Muscle of leg (tissue), 11 donors: ENCODE measurements around the gene TCN2. TPM values are rescaled to one million over a fixed set of nuclear protein-coding genes. Genes with fewer than 3 reads are reported as not detected.
A peak's percentile ranks its signal among the peaks of the same experiment; 100 is the strongest.
"Not testable (repeated sequence)": the region's sequence is repeated elsewhere in the genome, so short reads cannot be mapped to it uniquely, and the experiment has no call there.

Experiments used
- DNase-seq: peaks from one replicate; pipeline ENCODE4 v3.0.0; 2013
- H3K27ac ChIP-seq: one replicate; pipeline ENCODE4 v1.5.1; 2013; ENCODE audit warnings: mild to moderate bottlenecking, low read length, control low read depth
- H3K27me3 ChIP-seq: one replicate; pipeline ENCODE4 v1.6.1; 2013; ENCODE audit warnings: low read length; ENCODE audit not compliant: control insufficient read depth, insufficient read depth
- H3K36me3 ChIP-seq: one replicate; pipeline ENCODE4 v1.6.1; 2013; ENCODE audit warnings: low read length; ENCODE audit not compliant: control insufficient read depth, insufficient read depth
- H3K4me1 ChIP-seq: one replicate; pipeline ENCODE4 v1.6.1; 2013; ENCODE audit warnings: low read length; ENCODE audit not compliant: control insufficient read depth, insufficient read depth
- H3K4me3 ChIP-seq: one replicate; pipeline ENCODE4 v1.5.1; 2013; ENCODE audit warnings: low read length, control low read depth
- H3K9me3 ChIP-seq: replicated peaks from 2 replicates; pipeline ENCODE4 v1.6.1; 2013; ENCODE audit warnings: low read depth, low read length; ENCODE audit not compliant: control insufficient read depth
- WGBS: methylation state at CpG from one replicate; pipeline ENCODE4 v1.1.5; 2013; ENCODE audit warnings: missing lambda C conversion rate; ENCODE audit not compliant: insufficient coverage; 5-methylcytosine and 5-hydroxymethylcytosine counted together
- polyA plus RNA-seq, 8 donors: library from polyadenylated mRNA; unstranded; fragments of 120-200 nt; gene quantifications; one replicate each; pipeline versions ENCODE4 v1.2.1 to v1.2.3, GENCODE V29; 2013; ENCODE audit warnings: inconsistent platforms in 1 of 8, low replicate concordance in 1 of 8; ENCODE audit not compliant: insufficient read length in 8 of 8, insufficient read depth in 1 of 8
- total RNA-seq: library from RNA; stranded (reverse); fragments of 120-200 nt; gene quantifications from one replicate; pipeline ENCODE4 v1.2.4, GENCODE V29; 2013

Gene TCN2
- total and polyA plus RNA-seq, 9 donors: 6.0 to 13.2 (median 9.8) TPM

GRCh38 chr22:30619909-30620308, 12.9 kb downstream of the TCN2 start:
- not testable (repeated sequence) for H3K27ac ChIP-seq, H3K9me3 ChIP-seq, H3K27me3 ChIP-seq, H3K4me1 ChIP-seq, H3K4me3 ChIP-seq, DNase-seq
- peaks cover 14% of the 10 kb centered on the region for H3K36me3 ChIP-seq
- no CpG with 5 or more reads among the region's 6 CpGs for WGBS

- Histone ChIP-seq H3K36me3 (no peaks in the 10 kb centered on the region), H3K27me3 (no peaks in the 10 kb centered on the region), H3K9me3 (no peaks in the 10 kb centered on the region), H3K4me3 (no peak overlapping the region), H3K27ac (no peak overlapping the region), H3K4me1 (no peaks in the 10 kb centered on the region)
- no peak for DNase-seq
- WGBS: 81% methylated on average over 5 of the region's 5 CpGs
Observed at GRCh38 chr22:30626413-30626812, 19.4 kb downstream of the TCN2 start.

GRCh38 chr22:30627471-30627870, 20.5 kb downstream of the TCN2 start:
- Histone ChIP-seq H3K9me3 (no peaks in the 10 kb centered on the region), H3K27ac (no peak overlapping the region), H3K36me3 (no peaks in the 10 kb centered on the region), H3K27me3 (no peaks in the 10 kb centered on the region), H3K4me1 (no peaks in the 10 kb centered on the region), H3K4me3 (no peak overlapping the region)
- no peak for DNase-seq
- WGBS: 98% methylated on average over 5 of the region's 5 CpGs

GRCh38 chr22:30628491-30628890, 21.5 kb downstream of the TCN2 start:
- H3K4me3 ChIP-seq: no peak overlapping the region
- H3K4me1 ChIP-seq: no peaks in the 10 kb centered on the region
- no peak for DNase-seq
- H3K9me3 ChIP-seq: no peaks in the 10 kb centered on the region
- no peak overlapping the region for H3K27ac ChIP-seq
- no peaks in the 10 kb centered on the region for H3K36me3 ChIP-seq
- WGBS: 33% methylated on average over 1 of the region's 4 CpGs
- no peaks in the 10 kb centered on the region for H3K27me3 ChIP-seq

GRCh38 chr22:30631469-30631868, 24.5 kb downstream of the TCN2 start:
- not testable (repeated sequence) for H3K27ac ChIP-seq, H3K36me3 ChIP-seq, H3K27me3 ChIP-seq, H3K4me3 ChIP-seq, DNase-seq, H3K9me3 ChIP-seq
- H3K4me1 ChIP-seq: peaks cover 19% of the 10 kb centered on the region
- no CpG with 5 or more reads among the region's 31 CpGs for WGBS

- WGBS: 8% methylated on average over 26 of the region's 29 CpGs
- H3K4me1 ChIP-seq: peaks cover 28% of the 10 kb centered on the region
- peak overlapping the region; percentile 83 for H3K27ac ChIP-seq
- H3K9me3 ChIP-seq: no peaks in the 10 kb centered on the region
- H3K36me3 ChIP-seq: no peaks in the 10 kb centered on the region
- peak; percentile 84 for DNase-seq
- peaks cover 2% of the 10 kb centered on the region for H3K27me3 ChIP-seq
- H3K4me3 ChIP-seq: no peak overlapping the region
Observed at GRCh38 chr22:30634471-30635233, 27.7 kb downstream of the TCN2 start.

GRCh38 chr22:30635273-30636225, 28.6 kb downstream of the TCN2 start, which contains the start of gene SLC35E4:
SLC35E4 (plus strand) TSS chr22:30635781; CDS start chr22:30636451, 670 bp downstream.
- H3K9me3 ChIP-seq: no peaks in the 10 kb centered on the region
- H3K4me3 ChIP-seq: peak within 1 kb of the TSS; percentile 46
- H3K27ac ChIP-seq: peak within 1 kb of the TSS; percentile 83
- peaks cover 28% of the 10 kb centered on the region for H3K4me1 ChIP-seq
- no peaks in the 10 kb centered on the region for H3K36me3 ChIP-seq
- 2% methylated on average over 72 of the region's 75 CpGs for WGBS
- H3K27me3 ChIP-seq: peaks cover 2% of the 10 kb centered on the region
- peak; percentile 93 for DNase-seq

- H3K4me1 ChIP-seq: peaks cover 32% of the 10 kb centered on the region
- H3K27ac ChIP-seq: peak overlapping the region; percentile 71
- peak; percentile 34 for DNase-seq
- H3K9me3 ChIP-seq: no peaks in the 10 kb centered on the region
- 50% methylated on average over 40 of the region's 45 CpGs for WGBS
- H3K27me3 ChIP-seq: peaks cover 2% of the 10 kb centered on the region
- peak overlapping the region; percentile 46 for H3K4me3 ChIP-seq
- no peaks in the 10 kb centered on the region for H3K36me3 ChIP-seq
Observed at GRCh38 chr22:30636226-30637077, 29.5 kb downstream of the TCN2 start.

- Histone ChIP-seq H3K4me3 (no peak overlapping the region), H3K36me3 (no peaks in the 10 kb centered on the region), H3K27ac (no peak overlapping the region)
Observed at GRCh38 chr22:30637701-30638114, 30.7 kb downstream of the TCN2 start.

More at GRCh38 chr22:30637701-30638114, 30.7 kb downstream of the TCN2 start:
- DNase-seq: no peak
- Histone ChIP-seq H3K9me3 (no peaks in the 10 kb centered on the region), H3K4me1 (peaks cover 32% of the 10 kb centered on the region), H3K27me3 (peaks cover 2% of the 10 kb centered on the region)
- 63% methylated on average over 1 of the region's 1 CpG for WGBS
